ENCODE measurements around the gene PPBP. TPM values are rescaled to one million over a fixed set of nuclear protein-coding genes. Genes with fewer than 3 reads are reported as not detected.
A peak's percentile ranks its signal among the peaks of the same experiment; 100 is the strongest.
"Not testable (repeated sequence)": the region's sequence is repeated elsewhere in the genome, so short reads cannot be mapped to it uniquely, and the experiment has no call there.

The PPBP gene
- total RNA-seq, 1 donor from 2014 or later, result 0.26 TPM

DNA sequence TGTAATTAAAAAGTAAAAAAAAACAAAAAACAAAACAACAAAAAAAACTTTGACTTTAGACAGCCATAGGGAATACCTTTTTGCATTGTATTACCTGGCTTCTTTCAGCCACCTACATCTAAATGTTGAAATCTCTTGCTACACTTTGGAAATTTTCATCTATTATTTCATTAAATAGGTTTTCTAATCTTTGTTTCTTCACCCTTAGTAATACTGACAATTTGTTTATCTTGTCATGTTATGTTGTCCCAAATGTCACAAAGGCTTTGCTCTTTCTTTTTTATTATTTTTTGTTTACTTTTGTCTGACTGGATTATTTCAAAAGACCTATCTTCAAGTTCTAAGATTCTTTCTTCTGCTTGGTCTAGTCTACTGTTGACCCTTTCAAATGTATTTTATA is 13.6 kb downstream of the PPBP start:
- Histone ChIP-seq H3K4me3 (ENCODE audit: low read depth, low read length) (no peak overlapping the region), H3K27me3 (ENCODE audit: control insufficient read depth, insufficient read depth, low read length) (no peaks in the 10 kb centered on the region), H3K36me3 (ENCODE audit: control insufficient read depth, insufficient read depth, low read length) (no peaks in the 10 kb centered on the region)
- DNase-seq (ENCODE audit: low read depth) (no peak), FAIRE-seq (no peak)
- TF ChIP-seq, protein P1, sequence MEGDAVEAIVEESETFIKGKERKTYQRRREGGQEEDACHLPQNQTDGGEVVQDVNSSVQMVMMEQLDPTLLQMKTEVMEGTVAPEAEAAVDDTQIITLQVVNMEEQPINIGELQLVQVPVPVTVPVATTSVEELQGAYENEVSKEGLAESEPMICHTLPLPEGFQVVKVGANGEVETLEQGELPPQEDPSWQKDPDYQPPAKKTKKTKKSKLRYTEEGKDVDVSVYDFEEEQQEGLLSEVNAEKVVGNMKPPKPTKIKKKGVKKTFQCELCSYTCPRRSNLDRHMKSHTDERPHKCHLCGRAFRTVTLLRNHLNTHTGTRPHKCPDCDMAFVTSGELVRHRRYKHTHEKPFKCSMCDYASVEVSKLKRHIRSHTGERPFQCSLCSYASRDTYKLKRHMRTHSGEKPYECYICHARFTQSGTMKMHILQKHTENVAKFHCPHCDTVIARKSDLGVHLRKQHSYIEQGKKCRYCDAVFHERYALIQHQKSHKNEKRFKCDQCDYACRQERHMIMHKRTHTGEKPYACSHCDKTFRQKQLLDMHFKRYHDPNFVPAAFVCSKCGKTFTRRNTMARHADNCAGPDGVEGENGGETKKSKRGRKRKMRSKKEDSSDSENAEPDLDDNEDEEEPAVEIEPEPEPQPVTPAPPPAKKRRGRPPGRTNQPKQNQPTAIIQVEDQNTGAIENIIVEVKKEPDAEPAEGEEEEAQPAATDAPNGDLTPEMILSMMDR (IDR thresholded peaks at IDR 0.05; ENCODE audit: insufficient read depth, low read length, severe bottlenecking), result no peak

- Histone ChIP-seq H3K4me3 (ENCODE audit: low read depth, low read length) (no peak overlapping the region), H3K27me3 (ENCODE audit: control insufficient read depth, insufficient read depth, low read length) (no peaks in the 10 kb centered on the region), H3K36me3 (ENCODE audit: control insufficient read depth, insufficient read depth, low read length) (no peaks in the 10 kb centered on the region)
- no peak for DNase-seq (ENCODE audit: low read depth)
- no peak for FAIRE-seq
- TF ChIP-seq, protein P1 (IDR thresholded peaks at IDR 0.05; ENCODE audit: insufficient read depth, low read length, severe bottlenecking), result no peak
Observed at GRCh38 chr4:73970945-73971344, 17.0 kb downstream of the PPBP start.

- H3K36me3 ChIP-seq (ENCODE audit: control insufficient read depth, insufficient read depth, low read length), result no peaks in the 10 kb centered on the region
Observed at GRCh38 chr4:73970011-73970410, 18.0 kb downstream of the PPBP start.

GRCh38 chr4:73967866-73968265 is 20.1 kb downstream of the PPBP start:
- TF ChIP-seq, protein P1 (IDR thresholded peaks at IDR 0.05; ENCODE audit: insufficient read depth, low read length, severe bottlenecking), result no peak
- no peak for FAIRE-seq
- no peak for DNase-seq (ENCODE audit: low read depth)
- Histone ChIP-seq H3K27me3 (ENCODE audit: control insufficient read depth, insufficient read depth, low read length) (no peaks in the 10 kb centered on the region), H3K4me3 (ENCODE audit: low read depth, low read length) (no peak overlapping the region), H3K36me3 (ENCODE audit: control insufficient read depth, insufficient read depth, low read length) (no peaks in the 10 kb centered on the region)

More at GRCh38 chr4:73970011-73970410, 18.0 kb downstream of the PPBP start:
- Histone ChIP-seq H3K4me3 (ENCODE audit: low read depth, low read length) (no peak overlapping the region), H3K27me3 (ENCODE audit: control insufficient read depth, insufficient read depth, low read length) (no peaks in the 10 kb centered on the region)
- TF ChIP-seq, protein P1 (IDR thresholded peaks at IDR 0.05; ENCODE audit: insufficient read depth, low read length, severe bottlenecking), result no peak
- FAIRE-seq, result no peak
- DNase-seq (ENCODE audit: low read depth), result no peak

DNA sequence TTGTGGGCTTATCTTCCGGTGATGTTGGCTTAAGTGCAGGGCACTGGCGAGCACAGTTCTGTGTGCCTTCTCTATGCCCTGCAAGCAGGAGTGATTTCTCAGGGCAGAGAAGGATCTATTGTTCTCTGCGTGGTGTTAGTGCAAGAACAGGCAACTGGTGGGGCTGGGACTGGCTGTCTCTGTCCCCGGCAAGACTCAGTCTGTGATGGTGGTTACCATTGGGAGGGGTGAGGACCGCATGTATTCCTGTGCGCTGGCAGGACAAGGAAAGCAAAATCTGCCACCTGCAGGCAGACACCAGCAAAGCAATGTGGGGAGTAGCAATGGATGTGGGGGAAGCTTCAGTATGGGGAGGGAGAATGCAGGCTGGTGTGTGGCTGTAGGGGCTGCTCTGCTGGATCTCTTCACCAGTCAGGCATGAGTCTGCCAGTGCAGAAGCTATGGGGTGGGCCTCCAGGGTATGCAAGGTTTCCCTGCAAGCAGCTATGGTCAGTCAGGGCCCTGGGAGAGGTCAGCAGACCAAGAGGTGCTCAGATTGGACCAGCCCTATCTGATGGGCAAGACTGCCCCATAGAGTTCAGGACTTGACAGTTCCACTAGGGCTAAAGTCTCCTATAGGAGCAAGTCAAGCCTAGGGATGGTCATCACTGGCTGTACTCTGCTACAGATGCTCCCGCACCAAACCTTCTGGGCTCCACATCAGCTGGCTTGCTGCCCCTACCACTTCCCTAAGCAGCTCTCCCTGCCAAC is 23.0 kb downstream of the PPBP start:
- no peaks in the 10 kb centered on the region for H3K27me3 ChIP-seq (ENCODE audit: control insufficient read depth, insufficient read depth, low read length)
- TF ChIP-seq, protein P1 (IDR thresholded peaks at IDR 0.05; ENCODE audit: insufficient read depth, low read length, severe bottlenecking), result peak; percentile 53
- no peaks in the 10 kb centered on the region for H3K36me3 ChIP-seq (ENCODE audit: control insufficient read depth, insufficient read depth, low read length)
- FAIRE-seq (peak; percentile 7), DNase-seq (ENCODE audit: low read depth) (peak; percentile 26)
- H3K4me3 ChIP-seq (ENCODE audit: low read depth, low read length), result no peak overlapping the region

DNA sequence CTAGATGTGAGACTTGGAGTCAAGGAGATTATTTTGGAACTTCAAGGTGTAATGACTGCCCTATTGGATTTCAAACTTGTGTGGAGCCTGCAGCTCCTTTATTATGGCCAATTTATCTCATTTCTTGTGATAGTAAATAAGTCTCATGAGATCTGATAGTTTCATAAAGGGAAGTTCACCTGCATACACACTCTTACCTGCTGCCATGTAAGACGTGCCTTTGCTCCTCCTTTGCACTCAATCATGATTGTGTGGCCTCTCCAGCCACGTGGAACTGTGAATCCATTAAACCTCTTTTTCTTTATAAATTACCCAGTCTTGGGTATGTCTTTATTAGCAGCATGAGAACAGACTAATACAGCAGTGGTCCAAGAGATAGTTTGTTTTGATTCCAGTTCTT is 25.3 kb downstream of the PPBP start:
- FAIRE-seq, result no peak

DNA sequence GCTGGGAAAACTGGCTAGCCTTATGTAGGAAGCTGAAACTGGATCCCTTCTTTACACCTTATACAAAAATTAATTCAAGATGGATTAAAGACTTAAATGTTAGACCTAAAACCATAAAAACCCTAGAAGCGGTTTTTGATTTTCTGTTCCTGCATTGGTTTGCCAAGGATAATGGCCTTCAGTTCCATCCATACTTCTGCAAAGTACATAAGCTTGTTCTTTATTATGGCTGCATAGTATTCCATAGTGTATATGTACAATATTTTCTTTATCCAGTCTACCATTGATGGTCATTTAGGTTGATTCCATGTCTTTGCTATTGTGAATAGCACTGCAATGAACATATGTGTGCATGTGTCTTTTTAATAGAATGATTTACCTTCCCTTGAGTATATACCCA is 28.9 kb downstream of the PPBP start:
- not testable (repeated sequence) for H3K27me3 ChIP-seq (ENCODE audit: control insufficient read depth, insufficient read depth, low read length); DNase-seq (ENCODE audit: low read depth); H3K36me3 ChIP-seq (ENCODE audit: control insufficient read depth, insufficient read depth, low read length); H3K4me3 ChIP-seq (ENCODE audit: low read depth, low read length); FAIRE-seq

More for the DNA sequence above, 25.3 kb downstream of the PPBP start:
- H3K4me3 ChIP-seq (ENCODE audit: low read depth, low read length), result no peak overlapping the region
- no peak for DNase-seq (ENCODE audit: low read depth)
- no peaks in the 10 kb centered on the region for H3K27me3 ChIP-seq (ENCODE audit: control insufficient read depth, insufficient read depth, low read length)
- no peaks in the 10 kb centered on the region for H3K36me3 ChIP-seq (ENCODE audit: control insufficient read depth, insufficient read depth, low read length)
- TF ChIP-seq, protein P1 (IDR thresholded peaks at IDR 0.05; ENCODE audit: insufficient read depth, low read length, severe bottlenecking), result no peak
